ENCODE measurements around the gene PCNX4.
A peak's percentile ranks its signal among the peaks of the same experiment; 100 is the strongest.

The PCNX4 gene

DNA sequence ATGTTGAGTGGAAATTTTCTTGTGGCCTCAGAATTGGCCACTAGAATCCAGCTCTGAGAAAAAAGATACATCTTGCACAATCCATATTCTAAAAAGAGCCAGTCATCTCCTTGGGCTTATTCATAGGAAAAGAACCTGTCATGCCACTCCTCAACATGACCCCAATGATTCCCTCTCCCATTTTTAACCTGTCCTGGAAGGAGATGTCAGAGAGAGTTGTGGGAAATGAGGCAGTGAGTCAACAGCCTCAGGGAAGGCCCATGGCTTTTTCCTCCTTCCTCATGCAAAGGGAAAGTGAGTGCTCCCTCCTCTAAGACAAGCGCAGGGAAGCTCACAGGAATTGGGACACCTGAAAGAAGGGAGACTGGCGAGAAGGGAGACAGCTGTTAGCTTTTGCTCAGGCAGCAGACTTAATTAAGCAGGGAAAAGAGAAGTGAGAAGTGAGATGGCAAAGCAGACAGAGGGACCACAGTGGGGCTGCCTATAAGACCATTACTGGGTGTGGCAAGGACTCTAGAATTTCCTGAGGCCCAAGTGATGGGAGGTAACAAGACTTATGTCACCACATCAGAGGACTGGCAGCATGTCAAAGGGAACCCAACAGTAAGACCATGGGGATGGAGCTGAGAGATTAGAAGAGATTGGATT, 83.7 kb downstream of the PCNX4 start:
- DNase-seq: no peak

DNA sequence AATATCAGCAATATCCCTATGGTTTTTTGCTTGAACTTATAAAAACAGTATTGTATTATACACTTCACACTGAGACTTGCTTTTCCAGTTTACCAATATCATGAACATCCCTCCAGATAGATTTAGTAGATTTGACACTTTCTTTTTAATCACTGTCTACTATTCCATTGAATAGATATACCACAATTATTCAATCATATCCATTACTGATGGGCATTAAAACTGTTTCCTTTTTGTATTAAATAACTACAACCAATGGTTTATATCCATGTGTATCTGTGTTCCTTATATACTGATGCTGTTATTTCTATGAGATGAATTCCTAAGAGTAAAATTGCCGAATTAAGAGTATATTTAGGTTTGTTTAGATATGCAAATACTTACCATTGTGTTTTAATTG, 86.4 kb downstream of the PCNX4 start:
- no peak for DNase-seq

DNA sequence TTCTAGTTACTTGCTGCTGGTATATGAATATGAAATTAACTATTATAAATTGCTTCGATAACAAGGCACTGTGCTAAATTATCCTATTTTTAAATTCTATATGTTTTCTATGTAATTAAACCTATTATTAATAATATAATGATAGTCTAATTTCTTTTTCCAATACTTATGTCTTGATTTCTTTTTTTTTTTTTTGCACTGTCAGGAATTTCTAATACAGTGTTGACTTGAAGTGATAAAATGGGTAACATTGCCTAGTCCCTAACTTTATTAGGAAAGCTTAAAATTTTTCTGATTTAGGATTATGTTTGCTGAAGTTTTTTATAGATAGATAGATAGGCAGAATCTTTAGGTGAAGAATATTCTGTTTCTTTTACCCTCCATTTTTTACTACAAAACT, 87.1 kb downstream of the PCNX4 start:
- DNase-seq: no peak

DNA sequence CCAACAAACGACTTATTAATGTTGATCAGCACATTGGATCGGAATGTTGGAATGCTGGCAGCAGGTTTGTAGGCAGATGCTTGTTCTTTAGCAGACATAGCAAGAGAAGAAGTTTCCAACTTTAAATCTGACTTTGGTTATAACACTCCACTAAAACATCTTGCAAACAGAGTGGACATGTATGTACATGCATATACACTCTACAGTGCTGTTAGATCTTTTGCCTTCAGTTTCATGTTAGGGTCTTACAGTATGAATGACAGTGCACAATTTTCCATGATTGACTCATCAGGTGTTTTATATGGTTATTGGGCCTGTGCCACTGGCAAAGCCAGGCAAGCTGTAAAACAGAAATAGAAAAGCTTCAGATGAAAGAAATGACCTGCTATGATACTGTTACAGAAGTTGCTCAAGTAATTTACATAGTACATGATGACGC, 87.7 kb downstream of the PCNX4 start:
- DNase-seq: no peak

DNA sequence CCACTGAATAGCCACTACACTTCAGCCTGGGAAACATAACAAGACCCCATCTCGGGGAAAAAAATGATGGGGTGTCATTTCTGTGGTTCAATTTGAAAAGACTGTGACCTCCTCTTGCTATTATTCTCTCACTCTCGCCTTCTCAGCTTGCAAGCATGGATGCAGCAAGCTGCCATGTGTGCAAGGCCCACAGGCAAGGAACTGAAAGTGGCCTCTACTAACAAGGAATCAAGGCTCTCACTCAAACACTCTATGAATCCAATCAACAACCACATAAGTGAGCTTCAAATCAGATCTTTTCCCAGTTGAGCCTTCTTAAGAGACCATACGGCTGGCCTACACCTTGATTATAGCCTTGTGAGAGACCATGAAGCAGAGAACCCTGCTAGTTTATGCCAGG, 91.4 kb downstream of the PCNX4 start:
- DNase-seq: no peak

DNA sequence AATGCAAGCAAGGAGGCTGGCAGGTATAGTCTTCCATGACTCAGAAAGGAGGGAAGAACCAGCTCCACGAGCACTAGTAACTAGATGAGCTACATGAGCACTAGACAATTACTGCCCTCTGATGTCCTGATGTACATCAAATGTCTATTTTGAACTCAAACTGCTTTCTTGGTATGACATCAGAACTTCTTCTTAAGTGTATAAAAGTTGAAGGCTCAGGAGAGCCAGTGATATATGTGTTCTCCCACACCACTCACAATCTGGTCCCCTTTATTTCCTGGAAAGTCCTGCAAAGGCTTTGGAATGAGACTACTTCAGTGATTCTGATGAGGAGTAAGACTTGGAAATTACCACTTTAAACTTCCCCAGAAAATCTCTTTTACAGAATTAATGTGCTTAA, 92.0 kb downstream of the PCNX4 start:
- DNase-seq: no peak

DNA sequence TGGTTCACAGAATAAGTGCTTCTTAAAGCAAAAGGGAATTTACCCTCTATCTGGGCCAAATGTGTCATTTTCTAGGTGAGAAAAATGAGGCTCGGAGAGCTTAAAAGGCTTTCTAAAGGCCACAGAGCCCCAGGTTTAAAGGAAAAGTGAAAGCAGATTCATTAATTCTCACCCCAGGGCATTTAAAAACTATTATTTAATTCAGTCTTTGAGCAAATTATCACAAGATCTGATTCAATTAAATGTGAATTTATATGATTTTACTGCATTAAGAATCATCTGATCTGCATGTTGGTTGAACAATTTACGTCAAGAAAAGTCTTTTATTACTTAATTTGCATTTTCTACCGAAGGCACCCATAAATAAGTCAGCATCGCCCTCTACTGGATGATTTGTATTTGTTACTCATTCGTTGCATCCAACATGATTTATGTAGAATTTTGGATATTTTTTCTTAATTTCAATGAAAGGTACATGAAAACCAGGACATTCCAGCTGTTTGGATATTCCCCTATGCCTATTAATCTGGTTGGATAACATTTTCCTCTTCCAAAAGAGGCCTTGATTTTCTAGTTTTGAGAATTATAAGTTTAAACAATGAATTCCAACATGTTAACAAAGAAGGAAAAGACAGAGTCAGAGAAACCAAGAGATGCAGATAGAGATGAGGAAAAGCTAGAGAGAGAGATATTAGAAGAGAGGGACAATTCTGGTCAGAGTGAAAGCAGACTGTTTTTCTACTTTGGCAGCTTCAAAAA, 92.6 kb downstream of the PCNX4 start:
- no peak for DNase-seq

DNA sequence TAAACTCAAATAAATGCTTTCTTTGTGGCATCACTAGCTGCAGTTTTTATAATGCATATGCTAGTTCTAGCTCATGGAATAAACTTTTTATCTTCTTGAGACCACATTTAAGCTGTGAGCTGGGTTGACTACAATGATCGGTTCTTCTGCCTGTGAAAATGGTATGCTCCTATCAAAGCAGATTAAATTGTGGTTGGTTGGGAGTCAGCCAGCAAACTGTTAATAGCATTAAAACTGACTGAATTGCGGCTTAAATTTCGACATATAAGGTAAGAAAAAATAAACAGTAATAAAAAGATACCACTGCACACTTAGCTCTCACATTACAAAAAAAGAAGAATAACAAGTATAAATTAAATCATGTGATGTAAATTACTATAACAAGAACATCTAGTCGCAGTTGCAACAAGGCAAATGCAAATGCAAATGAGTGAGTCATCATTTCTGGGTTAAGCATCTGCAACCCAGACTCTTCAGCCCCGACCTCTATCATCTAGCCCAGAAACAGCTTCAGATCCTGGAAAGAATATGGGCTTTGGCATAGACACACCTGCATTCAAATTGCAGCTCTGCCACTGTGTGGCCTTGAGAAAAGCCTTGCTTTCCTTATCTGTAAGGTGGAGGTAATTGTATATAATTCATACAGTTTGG, 93.3 kb downstream of the PCNX4 start:
- no peak for DNase-seq

DNA sequence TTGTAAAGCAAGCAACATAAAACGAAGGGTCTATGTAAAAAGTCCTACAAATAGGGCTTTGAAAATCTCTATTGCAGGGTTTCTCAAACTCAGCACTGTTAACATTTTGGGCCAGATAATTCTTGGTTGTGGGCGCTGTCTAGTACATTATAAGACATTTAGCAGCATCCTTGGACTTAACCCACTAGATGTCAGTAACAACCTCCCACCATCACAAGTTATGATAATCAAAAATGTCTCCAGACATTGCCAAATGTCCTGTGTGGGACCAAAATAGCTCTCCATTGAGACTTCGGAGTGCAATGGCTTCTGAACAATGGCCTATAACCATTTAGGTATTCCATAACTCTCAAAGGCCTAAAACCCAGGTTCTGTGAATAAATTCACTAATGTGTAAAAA, 96.4 kb downstream of the PCNX4 start:
- DNase-seq: no peak

DNA sequence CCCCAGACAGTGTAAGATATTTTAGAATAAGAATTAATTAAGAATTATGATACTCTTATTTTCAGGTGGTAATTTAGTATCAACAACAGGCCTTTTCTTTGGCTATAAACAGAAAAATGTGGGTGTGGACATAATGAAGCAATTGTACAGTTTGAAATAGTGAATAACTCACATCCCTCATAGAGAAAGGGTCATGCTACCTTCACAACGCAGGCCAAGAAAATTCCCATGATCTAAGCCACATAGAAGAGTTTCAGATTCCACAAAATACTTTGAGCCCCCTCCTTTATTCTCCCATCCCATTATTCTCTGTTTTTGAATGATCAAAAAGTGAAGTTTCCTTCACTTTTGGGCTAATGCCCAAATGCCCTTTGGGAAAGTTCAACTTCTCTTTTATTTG, 97.0 kb downstream of the PCNX4 start:
- no peak for DNase-seq

DNA sequence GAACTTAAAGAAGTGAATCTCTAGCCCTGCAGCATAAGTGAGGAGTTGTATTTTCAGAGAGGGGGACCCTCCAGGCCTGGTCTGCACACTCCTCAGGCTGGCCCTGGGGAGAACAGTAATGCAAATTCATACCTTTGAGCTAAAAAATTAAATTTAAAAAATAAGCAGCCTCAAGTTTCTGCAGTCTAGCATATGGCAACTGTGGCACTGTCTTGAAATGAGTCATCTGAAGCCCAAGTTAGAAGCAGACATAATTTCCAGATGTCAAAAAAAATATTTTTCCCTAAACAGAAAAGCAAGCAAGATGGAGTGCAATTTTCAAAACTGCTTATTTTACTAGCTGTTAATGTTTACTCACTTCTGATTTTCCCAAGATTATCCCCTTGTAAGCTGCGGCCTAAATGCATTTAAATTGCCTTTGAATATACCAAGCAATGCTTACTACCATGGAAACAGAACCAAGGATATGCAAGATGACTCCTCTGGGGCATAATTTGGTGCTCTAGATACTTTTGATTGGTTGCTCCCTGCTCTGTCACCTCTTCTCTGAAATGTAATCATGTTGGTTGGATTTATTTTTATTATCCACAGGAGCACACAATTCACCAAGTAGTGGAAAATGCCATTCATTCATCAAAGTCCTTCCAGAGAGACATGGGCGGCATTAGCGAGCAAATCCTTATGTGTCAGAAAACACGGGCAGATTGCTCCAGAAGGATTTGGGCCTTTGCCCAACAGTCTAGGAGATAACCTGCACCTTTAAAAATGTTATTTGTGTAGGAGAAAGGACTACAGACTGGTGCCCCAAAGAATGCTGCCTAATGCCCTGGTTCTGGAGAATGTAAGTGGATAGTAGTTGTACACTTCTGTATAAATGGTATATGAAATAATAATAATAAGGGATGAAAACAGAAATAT, 98.5 kb downstream of the PCNX4 start:
- no peak for DNase-seq

DNA sequence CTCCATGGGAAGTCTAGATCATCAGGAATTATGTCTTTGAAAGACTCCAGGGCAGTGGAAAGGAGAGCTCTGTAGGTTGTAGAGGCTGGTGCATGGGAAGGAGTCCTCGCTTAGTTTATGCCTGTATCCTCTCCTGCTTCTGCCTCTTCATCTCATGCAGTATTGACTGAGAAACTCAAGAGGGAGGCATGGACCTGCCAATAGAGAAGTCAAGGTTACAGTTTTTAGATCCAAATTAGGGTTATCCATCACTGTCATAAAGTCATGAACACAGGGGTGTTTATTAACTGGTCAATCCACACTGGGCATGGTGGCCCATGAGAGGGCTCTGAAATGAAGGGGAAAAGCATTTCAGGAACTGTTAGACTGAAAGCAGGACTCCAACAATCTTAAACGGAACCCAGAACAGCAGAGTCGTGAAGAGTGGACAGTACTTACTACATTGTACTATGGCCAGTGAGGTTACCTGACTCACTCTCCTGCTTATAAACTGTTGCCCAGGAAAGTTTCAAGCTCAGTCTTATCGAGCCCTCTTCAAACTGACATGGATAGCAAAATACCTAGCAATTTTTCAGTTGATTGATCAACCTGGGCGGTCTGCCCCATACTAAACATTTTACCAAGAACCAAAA, 103.6 kb downstream of the PCNX4 start:
- DNase-seq: no peak

DNA sequence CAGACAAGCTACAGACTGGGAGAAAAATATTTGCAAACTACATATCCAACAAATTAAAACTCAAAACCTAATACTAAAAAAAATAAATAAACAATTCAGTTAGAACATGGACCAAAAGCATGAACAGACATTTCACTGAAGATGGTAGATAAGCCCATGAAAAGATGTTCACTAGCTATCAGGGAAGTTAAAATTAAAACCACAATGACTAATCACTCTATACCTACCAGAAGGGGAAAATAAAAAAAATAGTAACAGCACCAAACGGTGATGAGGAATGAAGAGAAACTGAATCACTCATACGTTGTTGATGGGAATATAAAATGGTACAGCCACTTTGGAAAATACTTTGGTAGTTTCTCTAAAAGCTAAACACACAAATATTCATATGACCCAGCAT, 104.6 kb downstream of the PCNX4 start:
- DNase-seq: peak; percentile 21

DNA sequence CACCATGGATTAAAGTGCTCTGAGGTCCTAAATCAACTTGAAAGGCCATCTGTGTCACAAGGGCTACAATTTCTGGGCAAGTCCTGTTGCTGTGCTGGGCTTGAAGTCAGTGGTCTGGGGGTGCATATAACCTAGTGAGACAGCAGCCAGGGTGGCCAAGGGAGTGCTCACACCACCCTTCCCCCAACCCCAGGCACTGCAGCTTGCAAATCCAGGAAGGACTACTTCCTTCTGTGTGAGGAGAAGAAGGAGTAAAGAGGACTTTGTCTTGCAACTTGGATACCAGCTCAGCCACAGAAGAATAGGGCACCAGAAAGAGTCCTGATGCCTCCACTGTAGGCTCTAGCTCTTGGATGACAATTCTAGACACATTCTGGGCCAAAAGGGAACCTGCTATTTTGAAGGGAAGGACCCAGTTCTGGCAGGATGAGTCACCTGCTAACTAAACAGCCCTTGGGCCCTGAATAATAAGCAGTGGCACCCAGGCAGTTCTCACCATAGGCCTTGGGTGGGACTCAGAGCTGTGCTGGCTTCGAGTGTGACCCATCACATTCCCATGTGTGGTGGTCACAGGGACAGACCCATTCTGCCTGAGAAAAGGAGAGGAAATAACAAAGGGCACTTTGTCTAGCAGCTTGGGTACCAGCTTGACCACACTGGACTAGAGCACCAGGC, 106.0 kb downstream of the PCNX4 start:
- no peak for DNase-seq

DNA sequence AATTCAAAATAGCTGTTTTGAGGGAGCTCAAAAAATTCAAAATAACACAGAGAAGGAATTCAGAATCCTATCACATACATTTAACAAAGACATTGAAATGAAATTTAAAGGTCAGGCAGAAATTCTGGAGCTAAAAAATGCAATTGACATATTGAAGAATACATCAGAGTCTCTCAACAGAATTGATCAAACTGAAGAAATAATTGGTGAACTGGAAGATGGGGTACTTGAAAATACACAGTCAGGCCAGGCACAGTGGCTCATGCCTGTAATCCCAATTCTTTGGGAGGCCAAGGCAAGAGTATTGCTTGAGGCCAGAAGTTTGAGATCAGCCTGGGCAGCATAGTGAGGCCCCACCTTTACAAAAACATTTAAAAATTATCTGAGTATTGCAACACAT, 107.6 kb downstream of the PCNX4 start:
- DNase-seq: no peak

DNA sequence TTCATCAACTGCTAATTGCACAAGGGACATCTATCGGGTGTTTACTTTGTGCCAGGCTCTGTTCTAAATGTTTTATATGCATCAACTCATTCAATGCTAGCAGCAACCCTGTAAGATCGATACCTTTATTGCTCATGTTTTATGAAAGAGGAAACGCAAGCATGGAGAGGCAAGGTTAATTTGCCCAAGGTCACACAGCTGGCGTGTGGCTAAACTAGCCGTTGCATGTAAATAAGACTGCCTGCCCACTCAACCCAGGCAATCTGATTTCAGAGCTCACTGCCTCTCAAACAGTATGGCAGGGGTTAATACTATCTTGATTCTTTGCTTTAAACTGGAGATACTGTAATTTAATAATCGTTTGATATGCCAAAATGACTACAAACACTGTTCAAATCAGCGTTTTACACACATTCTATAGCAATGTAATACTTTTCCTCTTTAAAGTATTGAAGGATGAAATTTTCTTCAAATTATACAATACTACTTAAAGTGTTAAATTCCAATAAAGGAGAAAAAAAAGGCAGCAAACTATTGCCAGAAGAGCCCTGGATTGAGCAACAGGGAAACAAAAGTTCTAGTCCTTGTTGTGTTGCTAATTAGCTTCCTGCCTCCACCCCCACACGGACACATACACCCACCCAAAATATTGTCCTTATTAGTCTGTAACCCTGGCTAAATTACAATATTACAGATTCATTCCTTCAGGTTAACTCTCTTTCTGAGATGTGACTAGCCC, 112.5 kb downstream of the PCNX4 start:
- DNase-seq: no peak

DNA sequence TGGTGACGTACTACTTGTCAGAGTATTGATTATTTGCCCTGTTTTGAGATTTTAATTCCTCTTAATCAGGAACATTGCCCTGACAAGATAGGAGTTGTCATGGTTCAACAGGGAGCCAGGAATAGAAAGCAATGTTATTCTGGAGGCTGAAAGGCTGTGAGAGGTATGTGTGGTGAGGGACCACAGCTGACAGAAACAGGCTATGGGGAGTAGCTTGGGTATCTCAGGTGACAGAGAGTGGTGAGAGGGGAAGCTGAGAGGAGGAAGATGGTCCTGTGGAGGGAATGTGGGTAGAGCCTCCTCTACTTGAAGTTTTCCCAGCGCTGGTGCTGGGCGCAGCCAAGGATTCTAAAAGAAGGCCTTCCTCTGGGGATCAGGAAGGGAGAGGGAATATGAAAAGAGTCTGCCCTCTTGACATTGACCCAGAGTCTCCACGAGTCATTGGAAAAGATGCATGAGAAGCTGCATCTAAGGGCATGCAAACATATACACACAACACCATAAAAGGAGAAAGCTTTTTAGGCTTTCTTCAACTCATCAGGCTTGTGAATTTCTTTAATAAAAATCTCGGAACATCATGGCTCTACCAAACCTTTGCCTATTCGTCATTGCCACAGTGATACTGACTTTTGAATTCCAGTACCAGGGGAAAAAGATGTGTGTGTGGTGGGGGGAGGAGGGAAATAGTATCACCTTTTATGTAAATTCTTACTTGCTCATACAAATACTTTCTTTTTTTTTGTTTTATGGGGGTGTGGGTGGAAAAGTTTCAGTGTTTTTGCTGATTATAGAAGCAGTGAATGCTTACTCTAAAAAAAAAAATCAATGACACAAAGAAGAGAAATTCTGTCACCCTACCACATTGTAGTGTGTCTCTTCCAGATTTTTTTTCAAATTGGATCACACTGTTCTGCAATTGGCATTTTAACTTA, 113.4 kb downstream of the PCNX4 start:
- no peak for DNase-seq

DNA sequence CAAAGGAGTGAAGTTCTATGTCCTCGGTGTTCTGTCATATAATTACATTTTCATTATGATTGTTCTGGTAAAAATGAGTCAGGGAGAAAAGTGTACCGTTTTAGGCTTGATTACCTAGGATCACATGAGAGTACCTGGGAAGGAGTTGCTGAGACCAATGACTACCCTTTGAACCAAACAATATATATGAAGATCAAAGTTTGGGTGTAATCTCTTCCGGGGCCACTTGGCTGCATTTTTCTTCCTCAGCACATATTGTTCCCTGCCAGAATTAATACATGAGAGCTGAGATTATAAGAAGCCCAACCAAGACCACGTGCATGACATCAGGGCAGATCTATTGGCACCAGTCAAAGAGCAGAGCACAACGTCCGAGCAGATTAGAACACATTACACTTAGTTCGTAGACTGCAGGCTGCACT, 114.5 kb downstream of the PCNX4 start:
- no peak for DNase-seq

DNA sequence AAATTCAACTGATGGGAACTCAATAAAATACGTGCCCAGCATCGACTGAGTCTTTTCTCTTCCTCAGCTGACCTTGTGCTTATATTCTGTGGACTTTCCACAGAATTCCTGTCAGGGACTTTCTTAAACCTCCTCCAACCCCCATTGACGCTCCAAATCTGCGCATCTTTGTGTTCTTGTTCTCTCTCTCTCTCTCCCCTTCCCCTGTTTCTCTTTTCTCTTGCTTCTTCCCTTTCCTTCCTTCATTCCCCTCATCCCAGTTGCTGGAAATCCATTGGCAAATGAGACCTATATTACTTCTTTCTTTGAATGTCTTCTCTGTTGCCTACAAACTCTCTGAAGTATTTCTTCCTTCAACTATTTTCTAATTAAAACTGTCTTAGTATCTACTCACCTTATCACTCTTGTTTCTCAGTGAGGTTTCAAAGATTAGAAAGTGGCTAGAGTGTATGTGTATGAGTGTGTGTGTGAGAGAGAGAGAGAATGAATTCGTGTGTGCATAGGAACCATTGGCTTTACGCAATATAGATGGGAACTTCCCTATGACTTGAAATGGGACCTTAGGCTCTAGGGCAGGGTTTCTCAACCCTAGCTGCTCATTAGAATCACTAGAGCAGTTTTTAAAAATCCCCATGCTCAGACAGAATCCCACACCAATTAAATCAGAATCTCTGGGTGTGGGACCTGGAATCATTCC, 115.3 kb downstream of the PCNX4 start:
- DNase-seq: no peak

DNA sequence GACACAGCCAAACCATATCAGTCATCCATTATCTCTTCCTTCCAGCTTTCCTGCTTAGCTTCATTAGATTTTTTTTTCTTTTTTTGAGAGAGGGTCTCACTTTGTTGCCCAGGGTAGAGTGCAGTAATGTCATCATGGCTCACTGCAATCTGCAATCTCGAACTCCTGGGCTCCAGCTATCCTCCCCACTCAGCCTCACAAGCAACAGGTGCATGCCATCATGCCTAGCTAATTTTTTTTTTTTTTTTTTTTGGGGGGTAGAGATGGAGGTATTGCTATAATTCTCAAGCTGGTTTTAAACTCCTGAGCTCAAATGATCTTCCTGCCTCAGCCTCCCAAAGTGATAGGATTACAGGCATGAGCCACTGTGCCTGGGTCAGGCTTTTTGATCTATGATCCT, 119.0 kb downstream of the PCNX4 start:
- no peak for DNase-seq

Measured in GF-D8 (cell line).